ENCODE measurements around the gene KLHL22.

Gene KLHL22

DNA sequence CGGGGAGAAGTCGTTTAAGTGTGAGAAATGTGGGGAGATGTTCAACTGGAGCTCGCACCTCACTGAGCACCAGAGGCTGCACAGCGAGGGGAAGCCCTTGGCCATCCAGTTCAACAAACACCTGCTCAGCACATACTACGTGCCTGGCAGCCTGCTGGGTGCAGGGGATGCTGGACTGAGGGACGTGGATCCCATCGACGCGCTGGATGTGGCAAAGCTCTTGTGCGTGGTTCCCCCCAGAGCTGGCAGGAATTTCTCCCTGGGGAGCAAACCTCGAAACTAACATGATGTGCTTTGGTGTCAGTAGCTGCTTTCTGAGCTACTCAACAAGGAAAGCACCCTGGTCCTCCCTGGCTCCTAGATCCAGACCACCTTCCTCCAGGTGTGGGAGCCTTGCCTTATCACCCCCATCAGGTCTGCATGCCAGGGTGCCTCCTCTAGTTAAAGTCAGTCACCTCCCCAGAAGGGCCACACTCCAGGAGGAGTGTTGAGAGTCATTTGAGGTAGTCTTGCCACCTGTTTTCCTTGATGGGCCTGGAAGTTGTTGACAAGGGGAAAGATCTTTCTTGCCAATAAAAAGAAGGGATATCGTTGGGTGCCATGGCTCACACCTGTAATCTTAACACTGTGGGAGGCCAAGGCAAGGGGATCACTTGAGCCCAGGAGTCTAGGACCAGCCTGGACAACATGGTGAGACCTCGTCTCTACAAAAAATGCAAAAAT is 88.7 kb downstream of the KLHL22 start:
- H4K20me1 ChIP-seq (ENCODE audit: insufficient read depth, low read length), result peaks cover 16% of the 10 kb centered on the region
- TF ChIP-seq, protein P1, sequence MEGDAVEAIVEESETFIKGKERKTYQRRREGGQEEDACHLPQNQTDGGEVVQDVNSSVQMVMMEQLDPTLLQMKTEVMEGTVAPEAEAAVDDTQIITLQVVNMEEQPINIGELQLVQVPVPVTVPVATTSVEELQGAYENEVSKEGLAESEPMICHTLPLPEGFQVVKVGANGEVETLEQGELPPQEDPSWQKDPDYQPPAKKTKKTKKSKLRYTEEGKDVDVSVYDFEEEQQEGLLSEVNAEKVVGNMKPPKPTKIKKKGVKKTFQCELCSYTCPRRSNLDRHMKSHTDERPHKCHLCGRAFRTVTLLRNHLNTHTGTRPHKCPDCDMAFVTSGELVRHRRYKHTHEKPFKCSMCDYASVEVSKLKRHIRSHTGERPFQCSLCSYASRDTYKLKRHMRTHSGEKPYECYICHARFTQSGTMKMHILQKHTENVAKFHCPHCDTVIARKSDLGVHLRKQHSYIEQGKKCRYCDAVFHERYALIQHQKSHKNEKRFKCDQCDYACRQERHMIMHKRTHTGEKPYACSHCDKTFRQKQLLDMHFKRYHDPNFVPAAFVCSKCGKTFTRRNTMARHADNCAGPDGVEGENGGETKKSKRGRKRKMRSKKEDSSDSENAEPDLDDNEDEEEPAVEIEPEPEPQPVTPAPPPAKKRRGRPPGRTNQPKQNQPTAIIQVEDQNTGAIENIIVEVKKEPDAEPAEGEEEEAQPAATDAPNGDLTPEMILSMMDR (IDR thresholded peaks at IDR 0.05; ENCODE audit: borderline replicate concordance, extremely low read depth, low read length, poor library complexity, severe bottlenecking), result no peak
- no peak for TF ChIP-seq EZH2 (IDR thresholded peaks at IDR 0.05; ENCODE audit: borderline replicate concordance, low read depth, low read length, severe bottlenecking)
- DNase-seq, result no peak
- H2AFZ ChIP-seq (ENCODE audit: low read depth, low read length), result no peak overlapping the region
- no peaks in the 10 kb centered on the region for H3K27me3 ChIP-seq (ENCODE audit: insufficient read depth, low read length, poor library complexity)
- no peaks in the 10 kb centered on the region for H3K79me2 ChIP-seq (ENCODE audit: insufficient read depth, low read length)
- no peaks in the 10 kb centered on the region for H3K9me3 ChIP-seq (ENCODE audit: insufficient read depth, low read length, severe bottlenecking)
- no peak overlapping the region for H3K9ac ChIP-seq (ENCODE audit: low read depth, low read length)
- H3K4me3 ChIP-seq (ENCODE audit: low read depth in 1 of 2, low read length in 2 of 2), result no peak overlapping the region
- H3K4me1 ChIP-seq (ENCODE audit: insufficient read depth, low read length), result no peaks in the 10 kb centered on the region
- H3K4me2 ChIP-seq (ENCODE audit: insufficient read depth, low read length), result no peak overlapping the region
- peaks cover 58% of the 10 kb centered on the region for H3K36me3 ChIP-seq (ENCODE audit: insufficient read depth, low read length)
- ATAC-seq (ENCODE audit: insufficient read depth, low read depth), result no peak
- H3K27ac ChIP-seq (ENCODE audit: low read length), result no peak overlapping the region

DNA sequence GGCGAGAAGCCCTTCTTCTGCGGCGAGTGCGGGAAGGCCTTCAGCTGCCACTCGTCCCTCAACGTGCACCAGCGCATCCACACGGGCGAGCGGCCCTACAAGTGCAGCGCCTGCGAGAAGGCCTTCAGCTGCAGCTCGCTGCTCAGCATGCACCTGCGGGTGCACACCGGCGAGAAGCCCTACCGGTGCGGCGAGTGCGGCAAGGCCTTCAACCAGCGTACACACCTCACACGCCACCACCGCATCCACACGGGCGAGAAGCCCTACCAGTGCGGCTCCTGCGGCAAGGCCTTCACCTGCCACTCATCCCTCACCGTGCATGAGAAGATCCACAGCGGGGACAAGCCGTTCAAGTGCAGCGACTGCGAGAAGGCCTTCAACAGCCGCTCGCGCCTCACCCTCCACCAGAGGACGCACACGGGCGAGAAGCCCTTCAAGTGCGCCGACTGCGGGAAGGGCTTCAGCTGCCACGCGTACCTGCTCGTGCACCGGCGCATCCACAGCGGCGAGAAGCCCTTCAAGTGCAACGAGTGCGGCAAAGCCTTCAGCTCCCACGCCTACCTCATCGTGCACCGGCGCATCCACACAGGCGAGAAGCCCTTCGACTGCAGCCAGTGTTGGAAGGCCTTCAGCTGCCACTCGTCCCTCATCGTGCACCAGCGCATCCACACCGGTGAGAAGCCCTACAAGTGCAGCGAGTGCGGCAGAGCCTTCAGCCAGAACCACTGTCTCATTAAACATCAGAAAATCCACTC is 89.5 kb downstream of the KLHL22 start:
- no peak overlapping the region for H3K27ac ChIP-seq (ENCODE audit: low read length)
- H4K20me1 ChIP-seq (ENCODE audit: insufficient read depth, low read length), result peaks cover 18% of the 10 kb centered on the region

DNA sequence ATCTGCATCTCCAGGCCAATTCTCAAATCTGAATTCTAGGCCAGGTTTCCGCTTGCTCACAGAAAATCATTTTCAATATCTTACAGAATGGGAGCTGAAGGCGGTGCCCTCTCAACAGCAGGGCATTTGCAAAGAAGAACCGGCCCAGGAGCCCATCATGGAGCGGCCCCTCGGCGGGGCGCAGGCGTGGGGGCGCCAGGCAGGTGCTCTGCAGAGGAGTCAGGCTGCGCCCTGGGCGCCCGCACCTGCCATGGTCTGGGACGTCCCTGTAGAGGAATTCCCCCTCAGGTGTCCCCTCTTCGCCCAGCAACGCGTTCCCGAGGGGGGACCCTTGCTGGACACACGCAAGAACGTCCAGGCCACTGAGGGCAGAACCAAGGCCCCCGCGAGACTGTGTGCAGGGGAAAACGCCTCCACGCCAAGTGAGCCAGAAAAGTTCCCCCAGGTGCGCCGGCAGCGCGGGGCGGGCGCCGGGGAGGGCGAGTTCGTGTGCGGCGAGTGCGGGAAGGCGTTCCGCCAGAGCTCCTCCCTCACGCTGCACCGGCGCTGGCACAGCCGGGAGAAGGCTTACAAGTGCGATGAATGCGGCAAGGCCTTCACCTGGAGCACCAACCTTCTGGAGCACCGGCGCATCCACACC is 90.2 kb downstream of the KLHL22 start:
- DNase-seq (no peak), ATAC-seq (ENCODE audit: insufficient read depth, low read depth) (no peak)
- H3K4me1 ChIP-seq (ENCODE audit: insufficient read depth, low read length), result no peaks in the 10 kb centered on the region
- no peaks in the 10 kb centered on the region for H3K9me3 ChIP-seq (ENCODE audit: insufficient read depth, low read length, severe bottlenecking)
- H2AFZ ChIP-seq (ENCODE audit: low read depth, low read length), result no peak overlapping the region
- H4K20me1 ChIP-seq (ENCODE audit: insufficient read depth, low read length), result peaks cover 24% of the 10 kb centered on the region
- no peak overlapping the region for H3K4me3 ChIP-seq (ENCODE audit: low read depth in 1 of 2, low read length in 2 of 2)
- TF ChIP-seq, protein P1 (IDR thresholded peaks at IDR 0.05; ENCODE audit: borderline replicate concordance, extremely low read depth, low read length, poor library complexity, severe bottlenecking), result no peak
- TF ChIP-seq EZH2 (IDR thresholded peaks at IDR 0.05; ENCODE audit: borderline replicate concordance, low read depth, low read length, severe bottlenecking), result no peak
- no peak overlapping the region for H3K9ac ChIP-seq (ENCODE audit: low read depth, low read length)
- no peak overlapping the region for H3K27ac ChIP-seq (ENCODE audit: low read length)
- H3K36me3 ChIP-seq (ENCODE audit: insufficient read depth, low read length), result peaks cover 72% of the 10 kb centered on the region
- peaks cover 7% of the 10 kb centered on the region; the same call in 1 of the 2 replicates for H3K79me2 ChIP-seq (ENCODE audit: insufficient read depth, low read length)
- no peak overlapping the region for H3K4me2 ChIP-seq (ENCODE audit: insufficient read depth, low read length)
- no peaks in the 10 kb centered on the region for H3K27me3 ChIP-seq (ENCODE audit: insufficient read depth, low read length, poor library complexity)

More for the DNA sequence above, 89.5 kb downstream of the KLHL22 start:
- Histone ChIP-seq H3K36me3 (ENCODE audit: insufficient read depth, low read length) (peaks cover 65% of the 10 kb centered on the region), H3K9ac (ENCODE audit: low read depth, low read length) (no peak overlapping the region), H3K9me3 (ENCODE audit: insufficient read depth, low read length, severe bottlenecking) (no peaks in the 10 kb centered on the region), H3K4me3 (ENCODE audit: low read depth in 1 of 2, low read length in 2 of 2) (no peak overlapping the region), H3K4me2 (ENCODE audit: insufficient read depth, low read length) (no peak overlapping the region), H3K79me2 (ENCODE audit: insufficient read depth, low read length) (peaks cover under 1% of the 10 kb centered on the region; the same call in 1 of the 2 replicates), H2AFZ (ENCODE audit: low read depth, low read length) (no peak overlapping the region), H3K4me1 (ENCODE audit: insufficient read depth, low read length) (no peaks in the 10 kb centered on the region), H3K27me3 (ENCODE audit: insufficient read depth, low read length, poor library complexity) (no peaks in the 10 kb centered on the region)
- no peak for TF ChIP-seq EZH2 (IDR thresholded peaks at IDR 0.05; ENCODE audit: borderline replicate concordance, low read depth, low read length, severe bottlenecking)
- TF ChIP-seq, protein P1 (IDR thresholded peaks at IDR 0.05; ENCODE audit: borderline replicate concordance, extremely low read depth, low read length, poor library complexity, severe bottlenecking), result no peak
- DNase-seq (no peak), ATAC-seq (ENCODE audit: insufficient read depth, low read depth) (no peak)

Data from DND-41 (cell line).